H4 (cell line): Measurements from ENCODE around the gene AGAP1. TPM values are rescaled to one million over a fixed set of nuclear protein-coding genes. Genes with fewer than 3 reads are reported as not detected.
"Not testable (repeated sequence)": the region's sequence is repeated elsewhere in the genome, so short reads cannot be mapped to it uniquely, and the experiment has no call there.

ENCODE experiments used
- DNase-seq: peaks from one replicate; pipeline ENCODE4 v3.0.0-alpha.2; 2015; ENCODE audit warnings: low spot score
- total RNA-seq: library from RNA; depleted of rRNA; stranded (reverse); fragments of >200 nt; shearing (Covaris generic); gene quantifications from 2 replicates; pipeline ENCODE4 v1.2.3, GENCODE V29; 2014

The AGAP1 gene
- total RNA-seq, 1 experiment from 2014 or later: 7.0 TPM

DNA sequence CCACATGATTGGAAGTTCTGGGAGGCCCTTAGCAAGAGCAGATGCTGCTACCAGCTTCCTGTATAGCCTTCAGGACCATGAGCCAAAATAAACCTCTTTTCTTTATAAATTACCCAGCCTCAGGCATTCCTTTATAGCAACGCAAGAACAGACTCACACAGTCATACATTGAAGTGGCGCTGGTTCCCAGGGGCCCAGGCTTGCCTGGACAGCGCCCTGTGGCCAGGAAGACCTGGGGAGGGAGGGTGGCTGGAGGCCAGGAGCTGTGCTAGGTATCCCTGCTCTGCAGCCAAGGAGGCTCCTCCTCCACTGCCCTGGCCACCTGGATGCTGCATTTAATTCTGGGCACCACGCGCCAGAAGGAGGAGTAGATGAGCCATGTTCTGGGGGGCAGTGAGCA is 98.1 kb downstream of the AGAP1 start:
- no peak for DNase-seq

DNA sequence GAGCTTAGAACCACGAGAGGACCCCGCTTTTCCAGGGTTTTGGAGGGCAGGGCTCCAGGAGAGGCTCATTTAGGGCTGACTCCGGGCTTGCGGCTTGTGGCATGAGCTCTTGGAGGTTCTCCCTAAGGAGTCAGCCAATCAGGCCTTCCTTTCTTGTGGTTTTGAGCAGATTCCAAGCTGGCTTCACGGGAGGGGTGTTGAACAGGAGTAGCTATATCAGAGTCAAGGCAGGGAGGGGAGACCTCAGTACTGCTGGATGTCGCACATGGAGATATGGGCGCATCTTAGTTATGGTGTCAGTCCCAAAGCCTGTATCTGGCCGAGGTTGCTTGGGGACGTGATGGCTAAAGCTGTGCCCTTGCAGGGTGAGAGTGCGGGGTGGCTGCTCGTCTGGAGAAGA is 98.6 kb downstream of the AGAP1 start:
- DNase-seq: no peak

DNA sequence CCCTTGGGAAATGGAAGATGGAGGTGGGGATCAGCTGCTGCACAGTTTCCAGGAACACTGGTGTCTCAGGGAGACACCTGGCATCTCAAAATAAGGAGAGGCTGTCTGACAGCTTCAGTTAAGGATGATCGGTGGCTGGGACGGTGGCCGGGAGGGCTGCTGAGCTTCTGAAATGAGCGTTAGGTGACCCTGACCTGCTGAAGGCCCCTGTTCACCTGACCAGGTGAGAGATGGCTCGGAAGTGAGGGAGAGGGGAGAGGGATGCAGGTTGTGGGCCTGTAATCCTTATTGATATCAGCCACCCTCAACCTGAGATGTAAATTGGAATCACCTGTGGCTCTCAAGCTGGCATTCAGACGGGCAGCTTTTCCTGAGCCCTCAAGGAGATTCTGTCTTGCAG is 99.0 kb downstream of the AGAP1 start:
- no peak for DNase-seq

DNA sequence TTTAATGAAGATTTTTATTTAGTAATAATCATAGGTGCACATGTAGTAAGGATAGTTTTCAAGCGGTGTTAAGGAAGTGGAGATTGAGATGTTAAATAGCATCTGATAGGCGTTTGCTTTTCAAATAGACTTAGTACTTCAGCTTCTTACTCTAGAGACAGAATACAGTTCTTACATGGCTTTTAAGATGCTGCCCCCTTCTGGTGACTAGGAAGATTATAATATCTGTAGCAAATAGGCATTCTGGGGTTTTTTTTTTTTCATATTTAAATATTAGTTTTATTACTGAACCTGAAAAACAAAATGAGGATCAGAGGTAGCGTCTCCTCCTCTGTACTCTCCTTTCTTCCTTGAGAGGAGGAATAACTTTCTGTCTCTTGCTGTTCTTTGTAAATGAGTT is 100.2 kb downstream of the AGAP1 start:
- DNase-seq: peak; percentile 81

DNA sequence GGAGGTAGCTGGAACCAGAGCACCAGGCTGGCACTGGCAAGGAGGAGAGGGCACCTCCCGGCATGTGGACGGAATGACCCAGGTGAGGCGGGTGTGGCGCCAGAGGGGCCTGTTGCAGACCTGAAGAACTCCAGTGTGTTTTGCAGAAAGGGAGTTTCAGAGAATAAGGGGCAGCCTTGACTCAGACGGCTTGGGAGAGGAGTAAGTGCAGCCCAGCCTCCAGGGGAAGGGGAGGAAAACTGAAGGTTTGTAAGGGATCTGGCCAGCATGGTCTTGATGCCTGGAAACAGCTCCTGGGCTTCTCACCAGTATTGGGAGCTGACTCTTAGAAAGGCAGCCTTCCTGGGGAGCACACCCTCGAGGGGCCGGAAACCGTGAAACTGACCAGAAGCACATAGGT is 101.1 kb downstream of the AGAP1 start:
- no peak for DNase-seq

DNA sequence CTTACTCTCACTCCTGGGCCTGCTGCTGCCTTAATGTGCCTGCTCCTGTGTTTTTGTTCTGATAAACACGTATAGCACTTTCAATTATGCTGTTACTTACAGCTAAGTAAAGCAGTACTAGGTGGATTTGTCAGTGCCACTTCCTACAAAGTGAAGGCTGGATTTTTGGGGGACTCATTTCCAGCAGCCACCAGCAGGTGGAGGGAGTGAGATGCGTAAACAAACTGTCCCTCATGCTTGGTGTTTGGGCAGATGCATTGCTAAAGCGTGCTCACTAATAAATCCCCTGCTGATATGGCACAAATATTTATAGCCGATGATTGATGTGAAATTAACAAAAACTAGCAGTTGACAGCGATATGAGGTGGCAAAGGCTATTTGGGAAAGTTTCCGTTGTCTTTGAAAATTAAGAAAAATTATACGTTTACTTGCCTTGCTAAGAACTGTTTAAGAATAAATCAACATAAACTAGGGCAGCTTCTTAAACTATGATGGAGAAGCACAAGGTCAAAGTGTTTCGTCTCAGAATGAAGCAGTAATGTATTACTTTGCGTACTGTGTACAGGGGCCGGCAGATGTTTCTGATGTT is 101.7 kb downstream of the AGAP1 start:
- DNase-seq: peak; percentile 51

DNA sequence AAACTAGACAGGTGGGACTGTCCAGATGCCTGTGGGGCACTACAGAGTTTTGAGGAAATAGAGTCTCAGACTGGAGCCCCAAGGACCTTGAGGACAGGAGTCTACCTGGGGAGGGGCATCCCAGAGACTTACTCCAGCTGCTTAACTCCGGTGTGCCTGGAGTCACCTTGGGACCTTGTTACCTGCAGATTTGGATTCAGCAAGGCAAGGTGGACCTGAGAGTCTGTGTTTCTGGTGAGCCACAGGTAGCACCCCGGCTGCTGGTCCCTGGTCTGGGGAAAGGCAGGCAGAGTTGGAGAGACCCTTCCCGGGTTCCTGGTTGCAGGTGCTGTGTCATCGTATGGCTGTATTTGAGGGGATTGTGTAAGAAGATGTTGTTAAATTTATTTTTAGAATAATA is 102.4 kb downstream of the AGAP1 start:
- DNase-seq: no peak

DNA sequence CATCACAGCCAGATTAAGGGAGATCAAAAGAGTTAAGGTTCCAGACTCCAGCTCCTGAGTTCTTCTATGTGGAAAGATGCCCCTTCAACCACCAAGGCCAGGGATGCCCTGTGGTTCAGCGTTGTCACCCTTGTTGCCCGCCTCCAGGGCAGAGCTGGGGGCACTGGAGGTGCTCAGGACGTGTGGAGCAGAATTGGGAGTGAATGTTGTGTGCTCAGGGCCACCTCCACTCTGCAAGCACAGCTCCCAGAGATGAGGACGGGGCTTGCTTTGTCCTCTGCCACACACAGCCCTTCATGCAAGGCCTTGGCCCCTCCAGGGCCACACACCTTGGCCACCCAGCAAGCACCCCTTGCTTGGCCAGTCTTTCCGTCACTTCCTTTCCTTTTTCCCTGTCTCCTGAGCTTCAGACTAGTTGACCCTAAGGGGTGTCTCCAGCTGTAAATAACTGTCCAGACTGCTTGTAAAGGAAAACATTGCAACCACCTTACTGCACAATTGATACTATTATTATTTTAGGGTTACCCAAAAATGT is 103.3 kb downstream of the AGAP1 start:
- DNase-seq: no peak

DNA sequence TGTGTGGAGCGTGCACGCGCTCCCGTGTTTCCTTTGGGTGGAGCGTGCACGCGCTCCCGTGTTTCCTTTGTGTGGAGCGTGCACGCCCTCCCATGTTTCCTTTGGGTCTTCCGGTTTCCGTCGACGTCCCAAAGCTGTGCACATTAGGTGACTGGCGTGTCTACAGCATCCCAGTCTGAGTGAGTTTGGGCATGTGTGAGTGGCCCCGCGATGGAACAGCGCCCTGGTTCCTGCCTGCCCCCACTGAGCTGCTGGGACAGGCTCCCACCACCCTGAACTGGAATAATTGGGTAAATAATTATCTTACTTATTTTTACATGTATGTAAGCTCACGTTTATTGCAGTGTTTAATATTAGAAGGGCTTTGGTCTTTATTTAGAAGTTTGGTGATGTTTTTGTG is 104.2 kb downstream of the AGAP1 start:
- DNase-seq: no peak

DNA sequence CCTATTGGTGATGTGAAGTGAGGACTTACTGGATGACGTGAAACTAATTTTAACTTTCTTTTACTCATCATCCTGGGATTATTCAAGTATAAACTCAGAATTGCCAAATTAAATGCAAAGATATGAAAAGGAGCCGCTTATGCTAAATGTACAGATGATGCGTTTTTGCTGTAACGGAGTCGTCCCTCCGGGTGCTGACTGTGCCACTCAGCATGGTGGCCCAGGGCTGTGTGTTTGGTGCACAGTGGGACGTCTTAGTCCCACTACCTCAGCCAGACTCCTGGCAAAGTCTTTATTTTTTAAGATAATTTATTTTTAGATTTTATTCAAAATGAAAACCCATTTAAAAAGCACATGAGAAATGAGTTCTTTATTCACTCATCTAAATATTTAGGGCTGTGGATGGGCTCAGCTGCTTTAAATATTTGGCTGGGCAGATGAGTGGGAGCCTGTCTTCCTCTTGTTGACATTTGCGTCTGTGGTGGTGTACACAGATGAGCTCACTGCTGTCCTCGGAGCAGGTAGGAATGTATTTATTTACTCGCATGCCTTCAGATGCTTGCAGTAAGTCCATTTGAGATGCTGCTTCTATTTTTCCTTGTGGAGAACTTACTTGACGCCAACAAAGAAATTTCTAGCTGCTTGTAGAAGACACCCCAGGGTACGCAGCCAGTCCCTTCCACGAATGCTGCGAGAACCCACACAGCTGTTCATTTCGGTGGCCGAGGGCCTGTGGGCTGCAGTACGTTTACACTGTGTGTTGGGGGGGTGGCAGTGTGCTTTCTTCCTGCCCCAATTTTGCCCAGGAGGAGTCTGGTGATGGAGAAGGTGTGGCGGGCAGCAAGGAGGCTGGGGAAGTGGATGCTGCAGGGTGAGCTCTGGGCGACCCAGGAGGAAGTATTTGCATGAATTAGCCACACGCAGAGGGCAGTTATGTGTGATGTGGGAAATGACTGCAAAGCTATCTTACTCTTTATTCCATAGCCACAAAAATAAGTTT is 105.0 kb downstream of the AGAP1 start:
- DNase-seq: no peak

DNA sequence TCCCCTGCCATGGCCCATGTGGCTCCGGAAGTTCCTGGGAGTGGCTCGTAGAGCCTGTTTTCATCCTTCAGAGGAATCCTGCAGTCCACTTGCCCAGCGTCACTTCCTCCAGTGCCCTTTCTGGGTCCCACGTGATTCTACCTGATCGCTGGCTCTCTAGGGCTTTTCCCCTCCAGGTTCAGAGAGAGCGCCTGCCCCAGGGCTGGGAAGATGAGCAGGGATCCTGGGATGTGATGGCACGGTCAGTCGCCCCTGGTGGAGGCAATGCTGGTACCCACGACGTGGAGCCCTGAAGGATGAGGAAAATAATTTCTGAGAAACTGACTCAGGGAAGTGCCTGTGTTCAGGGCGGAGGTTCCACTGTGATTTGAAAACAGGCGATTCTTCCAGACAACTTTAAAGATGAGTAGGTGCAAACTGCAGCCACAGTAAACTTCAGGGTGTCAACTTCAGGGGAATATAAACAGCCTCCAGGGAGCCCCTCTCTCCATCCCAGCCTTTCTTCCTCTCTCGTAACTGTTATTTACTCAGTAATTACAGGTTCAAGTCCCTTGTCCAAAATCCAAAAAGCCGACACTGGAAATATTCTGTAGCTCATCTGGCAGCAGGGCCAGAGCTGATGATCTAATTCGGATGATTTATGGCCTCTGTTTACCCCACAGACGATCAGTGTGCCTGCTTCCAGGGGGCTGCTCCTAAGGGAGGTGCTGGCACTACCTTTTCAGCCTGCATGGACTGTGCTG is 105.9 kb downstream of the AGAP1 start:
- no peak for DNase-seq

DNA sequence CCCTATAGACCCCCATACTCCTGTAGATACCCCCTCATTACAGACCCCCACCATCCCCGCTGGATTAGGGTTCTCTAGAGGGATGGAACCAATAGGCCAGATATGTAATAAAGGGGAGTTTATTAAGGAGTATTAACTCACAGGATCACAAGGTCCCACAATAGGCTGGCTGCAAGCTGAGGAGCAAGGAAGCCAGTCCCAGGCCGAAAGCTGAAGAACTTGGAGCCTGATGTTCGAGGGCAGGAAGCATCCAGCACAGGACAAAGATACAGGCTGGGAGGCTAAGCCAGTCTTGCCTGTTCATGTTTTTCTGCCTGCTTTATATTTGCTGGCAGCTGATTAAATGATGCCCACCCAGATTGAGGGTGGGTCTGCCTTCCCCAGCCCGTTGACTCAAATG is 106.6 kb downstream of the AGAP1 start:
- DNase-seq: no peak

DNA sequence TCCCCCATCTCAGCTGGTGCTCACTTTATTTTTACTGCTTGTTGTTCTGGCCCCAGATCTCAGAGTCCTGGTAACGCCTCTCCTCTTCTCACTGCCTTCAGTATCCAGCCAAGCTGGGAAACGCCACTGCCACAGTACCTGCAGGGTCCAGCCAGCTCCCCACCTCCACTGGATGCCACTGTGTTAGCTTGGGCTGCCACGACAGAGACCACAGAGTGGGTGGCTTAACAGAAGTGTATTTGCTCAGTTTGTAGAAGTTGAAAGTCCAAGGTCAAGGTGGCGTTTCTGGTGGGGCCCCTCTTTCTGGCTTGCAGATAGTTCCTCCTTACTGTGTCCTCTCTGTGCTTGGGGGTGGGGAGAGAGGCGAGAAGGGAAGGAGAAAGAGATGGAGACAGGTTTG is 107.1 kb downstream of the AGAP1 start:
- no peak for DNase-seq

DNA sequence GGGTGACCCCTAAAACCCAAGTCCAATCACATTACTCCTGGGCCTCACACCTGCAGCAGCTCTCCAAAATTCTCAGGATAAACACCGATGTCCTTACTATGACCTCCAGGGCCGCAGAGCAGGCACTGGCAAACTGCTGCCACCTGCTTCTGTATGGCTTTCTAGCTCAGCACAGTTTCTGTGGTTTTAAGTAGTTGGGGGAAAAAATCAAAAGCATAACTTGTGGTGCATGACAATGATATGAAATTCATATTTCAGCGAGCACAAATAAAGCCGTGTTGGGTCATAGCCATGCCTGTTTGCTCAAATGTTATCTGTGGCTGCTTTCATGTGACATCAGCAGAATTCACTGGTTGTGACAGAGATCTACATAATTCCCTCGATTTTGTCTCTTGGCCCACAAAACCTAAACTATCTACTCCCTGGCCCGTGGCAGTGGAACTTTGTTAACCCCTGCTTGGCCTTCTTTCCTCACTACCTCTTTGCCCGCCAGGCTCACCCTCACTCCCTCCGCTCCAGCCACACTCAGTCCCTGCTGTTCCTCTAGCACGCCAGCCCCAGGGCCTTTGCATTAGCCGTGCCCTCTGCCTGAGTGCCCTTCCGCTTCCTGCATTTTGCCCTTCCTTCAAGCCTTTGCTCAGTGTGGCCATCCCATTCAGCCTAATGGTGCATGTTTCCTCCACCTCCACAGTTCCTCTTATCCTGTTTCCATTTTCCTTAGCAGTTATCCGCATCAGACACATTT is 108.3 kb downstream of the AGAP1 start:
- no peak for DNase-seq

DNA sequence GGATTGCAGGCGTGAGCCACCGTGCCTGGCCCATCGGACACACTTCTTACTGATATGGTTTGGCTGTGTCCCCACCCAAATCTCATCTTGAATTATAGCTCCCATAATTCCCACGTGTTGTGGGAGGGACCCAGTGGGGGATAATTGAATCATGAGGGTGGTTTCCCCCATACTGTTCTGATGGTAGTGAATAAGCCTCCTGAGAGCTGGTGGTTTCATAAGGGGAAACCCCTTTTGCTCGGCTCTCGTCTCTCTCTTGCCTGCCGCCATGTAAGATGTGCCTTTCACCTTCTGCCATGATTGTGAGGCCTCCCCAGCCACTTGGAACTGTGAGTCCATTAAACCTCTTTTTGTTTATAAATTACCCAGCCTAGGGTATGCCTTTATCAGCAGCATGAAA is 109.1 kb downstream of the AGAP1 start:
- not testable (repeated sequence) for DNase-seq

DNA sequence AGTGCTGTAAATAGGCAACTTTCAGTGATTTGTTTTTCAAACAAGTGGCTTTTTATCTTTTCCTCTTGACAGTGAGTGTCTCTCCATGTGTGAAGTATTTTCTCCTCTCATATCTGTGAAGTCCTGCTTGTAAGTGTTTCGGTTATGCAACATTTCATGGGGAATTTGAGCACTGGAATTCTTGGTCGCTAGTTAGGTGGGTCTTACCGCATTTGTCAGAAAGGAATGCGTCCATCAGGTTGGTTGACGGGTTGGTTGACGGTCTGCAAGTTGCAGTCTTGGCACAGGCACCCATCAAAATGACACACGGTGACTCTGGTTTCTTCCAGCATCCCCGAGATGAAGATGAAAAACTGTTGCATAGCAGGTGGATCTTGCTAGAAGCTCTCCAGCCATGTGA is 109.8 kb downstream of the AGAP1 start:
- DNase-seq: no peak

DNA sequence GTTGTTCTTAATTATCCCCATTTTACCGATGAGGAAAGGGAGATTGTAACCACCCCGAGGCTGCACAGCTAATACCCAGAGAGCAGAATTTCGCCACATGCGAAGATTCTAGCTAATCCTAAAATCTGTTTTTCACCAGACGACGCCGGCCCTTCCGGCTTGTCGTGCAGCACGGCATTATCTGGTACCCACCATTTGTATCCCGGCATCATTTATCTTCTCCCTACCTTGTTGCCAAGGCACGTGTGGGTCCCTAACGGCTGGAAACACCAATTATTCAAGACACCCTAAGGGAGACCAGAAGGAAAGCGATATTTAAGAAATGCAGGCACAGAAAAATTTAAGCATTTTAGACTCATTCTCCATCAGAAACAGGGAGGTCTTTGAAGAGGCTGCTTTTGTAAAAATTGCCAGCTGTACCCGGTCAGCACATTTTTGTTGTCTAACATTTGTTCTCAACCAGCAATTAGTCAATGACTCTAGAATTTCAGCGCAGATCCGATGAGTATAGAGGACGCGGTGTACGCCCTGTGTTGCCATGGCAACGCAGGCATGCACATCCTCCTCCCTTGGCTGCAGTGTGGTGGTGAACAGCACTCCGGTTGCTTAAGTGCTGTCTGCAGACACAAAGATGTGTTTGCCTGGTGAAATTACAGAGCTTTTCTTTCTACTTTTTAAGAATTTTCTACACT is 111.6 kb downstream of the AGAP1 start:
- peak; percentile 90 for DNase-seq

DNA sequence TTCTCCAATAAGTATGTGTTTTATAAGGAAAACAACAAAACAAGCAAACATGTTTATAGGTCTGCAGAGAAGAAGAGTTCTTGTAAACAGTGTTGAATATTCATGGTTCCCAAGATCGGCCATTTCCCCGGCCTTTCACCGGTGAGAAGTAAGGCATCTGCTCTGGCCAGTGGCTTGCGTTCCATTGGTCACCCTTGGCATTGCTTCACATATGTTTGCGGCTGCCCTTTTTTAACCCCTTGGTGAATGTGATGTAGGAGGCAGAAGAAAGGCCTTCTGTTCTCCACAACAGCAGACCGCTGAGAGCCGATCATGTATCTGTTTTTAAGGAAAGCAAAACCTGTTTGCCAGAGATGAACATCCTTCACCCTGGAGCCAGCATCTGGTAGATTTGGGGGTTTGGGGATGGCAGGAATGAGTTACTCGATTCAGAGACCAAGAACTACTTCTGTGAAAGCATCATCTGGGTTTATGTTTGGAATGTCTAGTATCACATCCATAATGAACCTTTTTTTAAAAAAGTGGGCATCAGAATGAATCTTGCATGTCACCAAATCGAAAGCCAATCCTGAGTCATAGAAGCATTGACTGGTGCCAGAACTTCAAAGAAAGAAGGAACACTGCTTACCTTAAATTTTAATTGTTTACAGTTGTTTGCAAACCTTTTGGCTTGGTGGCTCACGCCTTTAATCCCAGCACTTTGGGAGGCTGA is 112.3 kb downstream of the AGAP1 start:
- peak; percentile 34 for DNase-seq

DNA sequence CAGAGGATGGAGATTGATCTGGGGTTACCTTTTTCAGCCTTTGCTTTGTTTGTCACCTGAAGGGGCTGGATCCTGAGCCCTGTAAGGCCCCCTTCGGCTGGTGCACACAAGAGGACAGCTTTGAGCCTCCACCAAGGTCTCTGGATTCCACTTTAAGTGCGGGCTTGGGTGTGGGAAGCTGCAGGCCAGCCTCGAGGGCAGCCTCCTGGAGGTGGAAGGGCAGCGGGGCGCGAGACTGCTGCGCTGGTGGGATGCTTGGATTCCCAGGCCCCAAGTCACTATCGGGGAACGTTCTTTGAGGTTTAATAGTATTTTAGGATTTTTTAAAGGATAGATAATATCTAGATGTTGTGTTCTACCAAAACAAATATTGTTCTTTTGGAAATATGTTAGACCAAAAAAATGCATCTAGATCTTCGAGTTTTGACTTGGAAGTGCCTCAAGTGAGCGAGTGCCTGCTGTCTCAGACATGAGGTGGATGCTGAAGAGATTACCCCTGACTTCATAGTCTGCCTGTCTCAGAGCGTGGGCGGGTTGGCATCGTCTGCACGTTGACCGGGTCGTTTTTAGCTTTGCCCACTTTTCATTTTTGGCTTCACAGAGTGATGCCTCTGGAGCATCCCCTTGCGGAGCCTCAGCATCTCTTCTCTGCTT is 113.8 kb downstream of the AGAP1 start:
- no peak for DNase-seq
